ENCODE data around the gene TGM4. TPM values are rescaled to one million over a fixed set of nuclear protein-coding genes. Genes with fewer than 3 reads are reported as not detected.

TGM4 gene
- total and polyA plus RNA-seq, 10 of the 15 experiments (the other 5 are each of a cell fraction or from before 2014, with no cell fraction given): not detected

DNA sequence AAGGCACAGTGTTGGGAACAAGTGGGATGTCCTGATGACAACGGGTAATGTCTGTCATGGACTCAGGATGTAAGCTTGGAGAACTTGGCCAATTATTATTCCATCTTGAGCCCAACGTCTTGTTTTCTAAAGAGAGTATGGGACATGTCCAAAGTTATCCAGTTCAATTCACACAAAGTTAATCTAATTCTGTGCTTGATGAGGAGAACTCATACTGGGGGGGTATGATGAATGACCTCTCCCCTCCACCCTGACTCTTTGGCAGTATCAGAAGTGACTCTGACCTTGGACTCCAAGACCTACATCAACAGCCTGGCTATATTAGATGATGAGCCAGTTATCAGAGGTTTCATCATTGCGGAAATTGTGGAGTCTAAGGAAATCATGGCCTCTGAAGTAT lies 36.3 kb downstream of the TGM4 start:
- Histone ChIP-seq H3K79me2 (ENCODE audit: control insufficient read depth, insufficient read depth, low read length) (no peaks in the 10 kb centered on the region), H3K4me3 (no peak overlapping the region), H3K9me3 (replicated peaks; ENCODE audit: control insufficient read depth, insufficient read depth, low read length) (no peaks in the 10 kb centered on the region; the same call in 2 of the 3 replicates), H3K27me3 (replicated peaks in 1 of 2; ENCODE audit: control insufficient read depth in 2 of 2, insufficient read depth in 2 of 2, low read length in 1 of 2) (no peaks in the 10 kb centered on the region; a peak in 1 of 4 replicates), H3K4me1 (ENCODE audit: control insufficient read depth, insufficient read depth, low read length) (no peaks in the 10 kb centered on the region), H3K36me3 (ENCODE audit: control insufficient read depth in 2 of 2, insufficient read depth in 2 of 2, low read length in 1 of 2) (no peaks in the 10 kb centered on the region), H3K4me2 (ENCODE audit: control insufficient read depth, insufficient read depth) (no peak overlapping the region), H3K9ac (ENCODE audit: control insufficient read depth, insufficient read depth, low read length) (no peak overlapping the region), H2AFZ (ENCODE audit: control insufficient read depth, low read depth, low read length) (no peak overlapping the region), H3K27ac (ENCODE audit: control insufficient read depth, insufficient read depth) (no peak overlapping the region), H4K20me1 (ENCODE audit: control insufficient read depth, insufficient read depth) (no peaks in the 10 kb centered on the region)
- DNase-seq (ENCODE audit: low read depth, low spot score) (no peak), FAIRE-seq (no peak), ATAC-seq (no peak)
- no TSS peak for BruUV-seq (replicated peaks)
- POLR2A ChIA-PET: no interaction called here
- TF ChIP-seq IRF4 (IDR thresholded peaks at IDR 0.05; ENCODE audit: low read depth, low read length) (no peak), EED (IDR thresholded peaks at IDR 0.05; ENCODE audit: low read depth) (no peak)
- intact Hi-C loops (cut with micrococcal nuclease; ENCODE audit: unreplicated experiment): no loop called here
- CTCF ChIA-PET: interaction anchor here (0.6 kb wide), 1 partner anchor 205 kb away, joined by 4 read pairs; no protein-coding TSS in a partner anchor
- RAD21 ChIA-PET (ENCODE audit: unreplicated experiment): interaction anchor here (0.6 kb wide), 1 partner anchor 132 kb away, joined by 3 read pairs; no protein-coding TSS in a partner anchor
- SMC1A ChIA-PET (ENCODE audit: uncharacterized antibody, unreplicated experiment): no interaction called here
- in situ Hi-C loops (cut with MboI): no loop called here
- 48% methylated on average over 3 of the region's 3 CpGs for WGBS (ENCODE audit: insufficient coverage, insufficient replicate concordance, low lambda C conversion rate, missing lambda C conversion rate)

DNA sequence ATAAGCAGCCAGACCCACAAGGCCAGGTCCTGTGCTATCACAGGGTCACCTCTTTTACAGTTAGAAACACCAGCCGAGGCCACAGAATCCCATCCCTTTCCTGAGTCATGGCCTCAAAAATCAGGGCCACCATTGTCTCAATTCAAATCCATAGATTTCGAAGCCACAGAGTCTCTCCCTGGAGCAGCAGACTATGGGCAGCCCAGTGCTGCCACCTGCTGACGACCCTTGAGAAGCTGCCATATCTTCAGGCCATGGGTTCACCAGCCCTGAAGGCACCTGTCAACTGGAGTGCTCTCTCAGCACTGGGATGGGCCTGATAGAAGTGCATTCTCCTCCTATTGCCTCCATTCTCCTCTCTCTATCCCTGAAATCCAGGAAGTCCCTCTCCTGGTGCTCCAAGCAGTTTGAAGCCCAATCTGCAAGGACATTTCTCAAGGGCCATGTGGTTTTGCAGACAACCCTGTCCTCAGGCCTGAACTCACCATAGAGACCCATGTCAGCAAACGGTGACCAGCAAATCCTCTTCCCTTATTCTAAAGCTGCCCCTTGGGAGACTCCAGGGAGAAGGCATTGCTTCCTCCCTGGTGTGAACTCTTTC lies 39.6 kb downstream of the TGM4 start:
- H3K27me3 ChIP-seq (replicated peaks in 1 of 2; ENCODE audit: control insufficient read depth in 2 of 2, insufficient read depth in 2 of 2, low read length in 1 of 2): no peaks in the 10 kb centered on the region; a peak in 1 of 4 replicates
- 14% methylated on average over 4 of the region's 4 CpGs for WGBS (ENCODE audit: insufficient coverage, insufficient replicate concordance, low lambda C conversion rate, missing lambda C conversion rate)
- DNase-seq (ENCODE audit: low read depth, low spot score): no peak
- RAD21 ChIA-PET (ENCODE audit: unreplicated experiment): interaction anchor here (0.7 to 4.0 kb wide), 6 partner anchors 11 to 380 kb away, joined by 3 to 23 read pairs (median 4); partner anchors contain the start of genes KIAA1143 and KIF15
- SMC1A ChIA-PET (ENCODE audit: uncharacterized antibody, unreplicated experiment): interaction anchor here (0.7 to 2.9 kb wide), 10 partner anchors 10 to 590 kb away, joined by 3 to 21 read pairs (median 3); no protein-coding TSS in a partner anchor
- intact Hi-C loops (cut with micrococcal nuclease; ENCODE audit: unreplicated experiment) (loop anchor here (1.0 to 2.0 kb wide), 2 partner anchors 381 to 591 kb away; no protein-coding TSS in a partner anchor), in situ Hi-C loops (cut with MboI) (no loop called here)
- no peaks in the 10 kb centered on the region for H3K4me1 ChIP-seq (ENCODE audit: control insufficient read depth, insufficient read depth, low read length)
- no peaks in the 10 kb centered on the region for H3K79me2 ChIP-seq (ENCODE audit: control insufficient read depth, insufficient read depth, low read length)
- peak; percentile 82 for FAIRE-seq
- peak; percentile 98 for ATAC-seq
- no peak overlapping the region for H3K4me3 ChIP-seq
- CTCF ChIA-PET: interaction anchor here (0.6 to 4.8 kb wide), 27 partner anchors 8 to 384 kb away, joined by 3 to 56 read pairs (median 4); partner anchors contain the start of gene ZNF197
- no peaks in the 10 kb centered on the region; a peak in 1 of 4 replicates for H3K36me3 ChIP-seq (ENCODE audit: control insufficient read depth in 2 of 2, insufficient read depth in 2 of 2, low read length in 1 of 2)
- no peak overlapping the region for H3K4me2 ChIP-seq (ENCODE audit: control insufficient read depth, insufficient read depth)
- no peak overlapping the region for H3K9ac ChIP-seq (ENCODE audit: control insufficient read depth, insufficient read depth, low read length)
- H3K9me3 ChIP-seq (replicated peaks; ENCODE audit: control insufficient read depth, insufficient read depth, low read length): no peaks in the 10 kb centered on the region; the same call in 2 of the 3 replicates
- H3K27ac ChIP-seq (ENCODE audit: control insufficient read depth, insufficient read depth): no peak overlapping the region
- POLR2A ChIA-PET: no interaction called here
- H2AFZ ChIP-seq (ENCODE audit: control insufficient read depth, low read depth, low read length): no peak overlapping the region
- BruUV-seq (replicated peaks): no TSS peak
- H4K20me1 ChIP-seq (ENCODE audit: control insufficient read depth, insufficient read depth): no peaks in the 10 kb centered on the region
- TF ChIP-seq SP1 (IDR thresholded peaks at IDR 0.05; ENCODE audit: low read depth, low read length) (no peak), CHD2 (IDR thresholded peaks at IDR 0.05; ENCODE audit: borderline replicate concordance, low read depth, low read length) (no peak), JUNB (IDR thresholded peaks at IDR 0.05) (no peak), ZNF24 (IDR thresholded peaks at IDR 0.05) (no peak), ZNF217 (IDR thresholded peaks at IDR 0.05) (no peak), SMAD5 (IDR thresholded peaks at IDR 0.05; ENCODE audit: low read depth) (0 out of 2 replicates have a peak, but pooled peaks have one; percentile 23), SUZ12 (IDR thresholded peaks at IDR 0.05; ENCODE audit: unreplicated experiment) (no peak), LARP7 (IDR thresholded peaks at IDR 0.05) (no peak)
- TF ChIP-seq, protein P1, sequence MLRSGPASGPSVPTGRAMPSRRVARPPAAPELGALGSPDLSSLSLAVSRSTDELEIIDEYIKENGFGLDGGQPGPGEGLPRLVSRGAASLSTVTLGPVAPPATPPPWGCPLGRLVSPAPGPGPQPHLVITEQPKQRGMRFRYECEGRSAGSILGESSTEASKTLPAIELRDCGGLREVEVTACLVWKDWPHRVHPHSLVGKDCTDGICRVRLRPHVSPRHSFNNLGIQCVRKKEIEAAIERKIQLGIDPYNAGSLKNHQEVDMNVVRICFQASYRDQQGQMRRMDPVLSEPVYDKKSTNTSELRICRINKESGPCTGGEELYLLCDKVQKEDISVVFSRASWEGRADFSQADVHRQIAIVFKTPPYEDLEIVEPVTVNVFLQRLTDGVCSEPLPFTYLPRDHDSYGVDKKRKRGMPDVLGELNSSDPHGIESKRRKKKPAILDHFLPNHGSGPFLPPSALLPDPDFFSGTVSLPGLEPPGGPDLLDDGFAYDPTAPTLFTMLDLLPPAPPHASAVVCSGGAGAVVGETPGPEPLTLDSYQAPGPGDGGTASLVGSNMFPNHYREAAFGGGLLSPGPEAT (IDR thresholded peaks at IDR 0.05; ENCODE audit: low read depth): no peak
- TF ChIP-seq, protein P2, sequence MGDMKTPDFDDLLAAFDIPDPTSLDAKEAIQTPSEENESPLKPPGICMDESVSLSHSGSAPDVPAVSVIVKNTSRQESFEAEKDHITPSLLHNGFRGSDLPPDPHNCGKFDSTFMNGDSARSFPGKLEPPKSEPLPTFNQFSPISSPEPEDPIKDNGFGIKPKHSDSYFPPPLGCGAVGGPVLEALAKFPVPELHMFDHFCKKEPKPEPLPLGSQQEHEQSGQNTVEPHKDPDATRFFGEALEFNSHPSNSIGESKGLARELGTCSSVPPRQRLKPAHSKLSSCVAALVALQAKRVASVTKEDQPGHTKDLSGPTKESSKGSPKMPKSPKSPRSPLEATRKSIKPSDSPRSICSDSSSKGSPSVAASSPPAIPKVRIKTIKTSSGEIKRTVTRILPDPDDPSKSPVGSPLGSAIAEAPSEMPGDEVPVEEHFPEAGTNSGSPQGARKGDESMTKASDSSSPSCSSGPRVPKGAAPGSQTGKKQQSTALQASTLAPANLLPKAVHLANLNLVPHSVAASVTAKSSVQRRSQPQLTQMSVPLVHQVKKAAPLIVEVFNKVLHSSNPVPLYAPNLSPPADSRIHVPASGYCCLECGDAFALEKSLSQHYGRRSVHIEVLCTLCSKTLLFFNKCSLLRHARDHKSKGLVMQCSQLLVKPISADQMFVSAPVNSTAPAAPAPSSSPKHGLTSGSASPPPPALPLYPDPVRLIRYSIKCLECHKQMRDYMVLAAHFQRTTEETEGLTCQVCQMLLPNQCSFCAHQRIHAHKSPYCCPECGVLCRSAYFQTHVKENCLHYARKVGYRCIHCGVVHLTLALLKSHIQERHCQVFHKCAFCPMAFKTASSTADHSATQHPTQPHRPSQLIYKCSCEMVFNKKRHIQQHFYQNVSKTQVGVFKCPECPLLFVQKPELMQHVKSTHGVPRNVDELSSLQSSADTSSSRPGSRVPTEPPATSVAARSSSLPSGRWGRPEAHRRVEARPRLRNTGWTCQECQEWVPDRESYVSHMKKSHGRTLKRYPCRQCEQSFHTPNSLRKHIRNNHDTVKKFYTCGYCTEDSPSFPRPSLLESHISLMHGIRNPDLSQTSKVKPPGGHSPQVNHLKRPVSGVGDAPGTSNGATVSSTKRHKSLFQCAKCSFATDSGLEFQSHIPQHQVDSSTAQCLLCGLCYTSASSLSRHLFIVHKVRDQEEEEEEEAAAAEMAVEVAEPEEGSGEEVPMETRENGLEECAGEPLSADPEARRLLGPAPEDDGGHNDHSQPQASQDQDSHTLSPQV (IDR thresholded peaks at IDR 0.05): no peak

All from GM12878 (cell line).